Fibroblast of lung (primary cell): ENCODE results near the gene AFAP1L1. TPM values are rescaled to one million over a fixed set of nuclear protein-coding genes. Genes with fewer than 3 reads are reported as not detected.

Experiments
- DNase-seq, 2 donors: peaks; one replicate each; pipeline versions ENCODE4 v3.0.0 to v3.0.0-alpha.2; 2010; ENCODE audit warnings: low read depth in 2 of 2
- H2AFZ ChIP-seq: 2 replicates; pipeline ENCODE4 v1.5.1; 2012; ENCODE audit warnings: low read length, control low read depth, inconsistent platforms
- H3K27ac ChIP-seq: 2 replicates; pipeline ENCODE4 v1.5.1; 2011; ENCODE audit warnings: low read length, control low read depth; ENCODE audit not compliant: insufficient read depth
- H3K27me3 ChIP-seq: 2 replicates; pipeline ENCODE4 v1.5.1; 2011; ENCODE audit warnings: mild to moderate bottlenecking, low read length; ENCODE audit not compliant: control insufficient read depth, insufficient read depth
- H3K36me3 ChIP-seq: 2 replicates; pipeline ENCODE4 v1.5.1; 2011; ENCODE audit warnings: low read length; ENCODE audit not compliant: control insufficient read depth, insufficient read depth
- H3K4me1 ChIP-seq: 2 replicates; pipeline ENCODE4 v1.5.1; 2011; ENCODE audit warnings: low read length; ENCODE audit not compliant: control insufficient read depth, insufficient read depth; ENCODE audit errors: extremely low read depth
- H3K4me2 ChIP-seq: 2 replicates; pipeline ENCODE4 v1.5.1; 2011; ENCODE audit warnings: low read length, control low read depth; ENCODE audit not compliant: insufficient read depth; ENCODE audit errors: extremely low read depth
- H3K4me3 ChIP-seq, 4 experiments: fragments of 200-600 bp in 1 of 4; sonication (generic) in 1 of 4; replicated peaks in 1 of 4; 2 replicates each; pipeline ENCODE4 v1.5.1; 2011 to 2016; ENCODE audit warnings: low read length in 4 of 4, low read depth in 3 of 4, mild to moderate bottlenecking in 3 of 4, control low read depth in 2 of 4, inconsistent platforms in 1 of 4, mixed read lengths in 1 of 4; ENCODE audit not compliant: insufficient read depth in 1 of 4; ENCODE audit errors: control extremely low read depth in 1 of 4
- H3K79me2 ChIP-seq: 2 replicates; pipeline ENCODE4 v1.5.1; 2012; ENCODE audit warnings: mild to moderate bottlenecking, low read length, inconsistent platforms; ENCODE audit not compliant: control insufficient read depth, insufficient read depth
- H3K9ac ChIP-seq: 2 replicates; pipeline ENCODE4 v1.5.1; 2011; ENCODE audit warnings: mild to moderate bottlenecking, low read length, control low read depth; ENCODE audit not compliant: insufficient read depth
- H3K9me3 ChIP-seq: 2 replicates; pipeline ENCODE4 v1.5.1; 2012; ENCODE audit warnings: low read depth, low read length; ENCODE audit not compliant: control insufficient read depth, insufficient read depth
- H4K20me1 ChIP-seq: 2 replicates; pipeline ENCODE4 v1.5.1; 2011; ENCODE audit warnings: low read length; ENCODE audit not compliant: control insufficient read depth, insufficient read depth; ENCODE audit errors: extremely low read depth
- CTCF ChIP-seq, 2 donors: IDR thresholded peaks in 1 of 2; conservative IDR thresholded peaks in 1 of 2; 1 replicate in 1 of 2; 2 replicates in 1 of 2; pipeline ENCODE4 v1.5.1; 2011 to 2012; ENCODE audit warnings: low read length in 2 of 2, control low read depth in 1 of 2, inconsistent platforms in 1 of 2, low read depth in 1 of 2, mild to moderate bottlenecking in 1 of 2
- EZH2 ChIP-seq: IDR thresholded peaks from 2 replicates; pipeline ENCODE4 v1.5.1; 2012; ENCODE audit warnings: low read length, control low read depth, mild to moderate bottlenecking; ENCODE audit errors: missing control alignments
- polyA plus RNA-seq, 2 donors: library from polyadenylated mRNA; depleted of rRNA in 1 of 2; stranded (reverse) in 1 of 2; unstranded in 1 of 2; fragments of >200 nt; gene quantifications; 2 replicates each; pipeline ENCODE4 v1.2.1, GENCODE V29; 2011 to 2012; ENCODE audit warnings: missing spikeins in 1 of 2
- total RNA-seq: library from RNA; depleted of rRNA; stranded (reverse); fragments of >200 nt; gene quantifications from 2 replicates; pipeline ENCODE4 v1.2.1, GENCODE V29; 2014

Gene AFAP1L1
- total and polyA plus RNA-seq, 2 donors (not counting 1 experiment from before 2014, with no cell fraction given): 3.0 to 7.1 TPM

- Histone ChIP-seq H3K4me3 (no peak overlapping the region), H3K4me2 (no peak overlapping the region), H3K9ac (no peak overlapping the region), H4K20me1 (no peaks in the 10 kb centered on the region), H2AFZ (no peak overlapping the region), H3K27ac (no peak overlapping the region), H3K79me2 (no peaks in the 10 kb centered on the region), H3K27me3 (no peaks in the 10 kb centered on the region), H3K36me3 (no peaks in the 10 kb centered on the region), H3K4me1 (peaks cover 19% of the 10 kb centered on the region), H3K9me3 (no peaks in the 10 kb centered on the region)
- no peak for DNase-seq
- no peak for TF ChIP-seq EZH2
- TF ChIP-seq CTCF (conservative IDR thresholded peaks at IDR 0.05 in 1 of 2, IDR thresholded peaks at IDR 0.05 in 1 of 2; ENCODE audit: low read depth in 1 of 2, low read length in 2 of 2): no peak
These were observed 108.2 kb downstream of the AFAP1L1 start for GRCh38 chr5:149379818-149380374.

DNA sequence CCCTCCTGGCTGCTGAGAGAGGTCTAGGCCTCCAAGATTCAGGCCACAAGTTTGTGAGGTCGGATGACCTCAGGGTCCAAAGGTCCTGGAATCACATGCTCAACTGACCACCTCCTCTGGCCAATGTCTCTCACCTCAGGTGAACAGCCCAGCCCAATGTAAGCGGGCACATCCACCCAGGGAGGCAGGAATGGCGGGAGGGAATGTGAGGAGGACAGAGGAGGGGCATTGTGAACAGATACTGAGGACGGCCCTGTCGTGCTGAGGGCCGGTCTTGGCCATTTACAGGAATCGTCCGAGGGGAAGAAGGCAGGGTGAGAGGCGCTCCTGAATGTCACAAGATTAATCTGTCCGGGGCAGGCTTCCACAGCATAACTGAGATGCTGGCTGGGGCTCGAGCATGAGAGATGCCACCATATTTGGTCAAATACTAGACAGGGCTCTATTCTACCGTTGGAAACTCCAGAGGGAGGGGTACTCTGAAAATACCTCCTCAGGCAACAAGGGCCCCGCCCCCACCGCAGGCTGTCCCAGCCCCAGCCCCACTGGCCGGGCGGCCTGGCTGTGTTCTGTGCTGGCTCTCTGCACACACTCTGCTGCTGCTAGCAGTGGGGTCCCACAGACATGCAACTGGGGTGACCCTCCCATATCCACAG lies 108.9 kb downstream of the AFAP1L1 start:
- Histone ChIP-seq H3K9me3 (no peaks in the 10 kb centered on the region), H3K9ac (no peak overlapping the region), H3K4me3 (no peak overlapping the region), H3K4me1 (peaks cover 22% of the 10 kb centered on the region), H3K27me3 (no peaks in the 10 kb centered on the region), H3K27ac (no peak overlapping the region), H2AFZ (no peak overlapping the region), H3K4me2 (no peak overlapping the region), H4K20me1 (no peaks in the 10 kb centered on the region), H3K79me2 (no peaks in the 10 kb centered on the region), H3K36me3 (no peaks in the 10 kb centered on the region)
- DNase-seq: peak in 1 of 2 donors; percentile 41
- TF ChIP-seq EZH2: no peak
- no peak for TF ChIP-seq CTCF (conservative IDR thresholded peaks at IDR 0.05 in 1 of 2, IDR thresholded peaks at IDR 0.05 in 1 of 2; ENCODE audit: low read depth in 1 of 2, low read length in 2 of 2)

DNA sequence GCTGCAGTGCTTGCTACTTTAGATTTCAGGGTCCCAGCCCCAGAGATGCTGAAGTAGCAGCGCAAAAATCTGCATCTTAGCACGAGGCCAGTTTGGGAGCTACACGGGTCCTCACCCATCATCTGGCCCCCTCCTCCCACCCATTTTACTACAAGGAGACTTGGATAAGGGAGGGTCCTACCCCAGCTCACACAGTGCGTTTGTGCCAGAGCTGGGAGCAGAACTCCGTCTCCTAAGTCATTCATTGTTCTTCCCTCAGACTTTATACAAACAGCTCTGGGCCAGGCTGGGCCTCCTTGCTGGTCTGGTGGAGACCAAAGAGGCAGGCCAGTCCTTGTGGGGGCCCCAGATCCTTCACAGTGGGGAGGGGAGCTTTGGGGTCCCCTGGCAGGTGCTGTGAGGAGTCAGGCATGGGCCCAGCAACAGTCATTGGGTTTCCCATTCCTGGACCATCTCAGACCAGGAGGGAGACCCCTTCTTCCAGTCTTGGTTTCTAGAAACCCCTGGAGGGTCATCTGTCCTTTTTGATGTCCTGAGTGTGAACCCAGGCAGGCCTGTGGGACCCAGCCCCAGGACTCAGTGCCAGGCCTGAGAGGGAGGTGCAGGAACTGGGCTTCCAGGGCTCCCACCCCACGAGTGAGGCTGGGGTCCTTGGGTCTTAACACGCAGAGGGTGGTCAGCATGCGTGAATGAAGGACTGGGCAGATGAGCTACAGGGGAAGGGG lies 109.8 kb downstream of the AFAP1L1 start:
- Histone ChIP-seq H4K20me1 (no peaks in the 10 kb centered on the region), H3K4me3 (no peak overlapping the region), H3K27ac (no peak overlapping the region), H3K9me3 (no peaks in the 10 kb centered on the region), H3K9ac (no peak overlapping the region), H3K4me2 (no peak overlapping the region), H3K79me2 (no peaks in the 10 kb centered on the region), H2AFZ (no peak overlapping the region), H3K4me1 (peaks cover 30% of the 10 kb centered on the region), H3K27me3 (no peaks in the 10 kb centered on the region), H3K36me3 (no peaks in the 10 kb centered on the region)
- DNase-seq: no peak
- TF ChIP-seq EZH2 (no peak), CTCF (conservative IDR thresholded peaks at IDR 0.05 in 1 of 2, IDR thresholded peaks at IDR 0.05 in 1 of 2; ENCODE audit: low read depth in 1 of 2, low read length in 2 of 2) (no peak)
